NB4 (cell line): ENCODE data around the gene MYCL.

Experiments
- DNase-seq: peaks from one replicate; pipeline ENCODE4 v3.0.0; 2010; ENCODE audit warnings: low read depth
- H3K4me3 ChIP-seq: one replicate; pipeline ENCODE4 v1.5.1; 2011; ENCODE audit warnings: mild to moderate bottlenecking, low read depth, low read length, moderate library complexity
- CTCF ChIP-seq: IDR thresholded peaks from one replicate; pipeline ENCODE4 v1.5.1; 2012; ENCODE audit warnings: low read depth, low read length
- MAX ChIP-seq: IDR thresholded peaks from 2 replicates; pipeline ENCODE4 v1.6.1; 2011; ENCODE audit warnings: low read depth, low read length
- MYC ChIP-seq: IDR thresholded peaks from 2 replicates; pipeline ENCODE4 v1.6.1; 2011; ENCODE audit warnings: low read depth, low read length
- POLR2A ChIP-seq: IDR thresholded peaks from 2 replicates; pipeline ENCODE4 v1.6.1; 2011; ENCODE audit warnings: mild to moderate bottlenecking; ENCODE audit not compliant: insufficient read length; ENCODE audit errors: extremely low read depth

The MYCL gene

GRCh38 chr1:39901714-39902459, at the start of gene MYCL:
Gene MYCL, minus strand, starts transcription at chr1:39901917. Its CDS starts 483 bp downstream, at chr1:39901434.
- peak within 1 kb of the TSS; percentile 50 for H3K4me3 ChIP-seq
- peak; percentile 76 for DNase-seq
- TF ChIP-seq POLR2A (no peak), MYC (no peak), MAX (no peak), CTCF (peak; percentile 40)

GRCh38 chr1:39949891-39950290, 48.2 kb upstream of the MYCL start:
- TF ChIP-seq MYC: no peak
- TF ChIP-seq CTCF: no peak
- TF ChIP-seq POLR2A: no peak
- TF ChIP-seq MAX: no peak
- no peak overlapping the region for H3K4me3 ChIP-seq
- DNase-seq: no peak

GRCh38 chr1:39947260-39947659, 45.5 kb upstream of the MYCL start:
- H3K4me3 ChIP-seq: no peak overlapping the region
- TF ChIP-seq CTCF (no peak), POLR2A (no peak), MYC (no peak), MAX (no peak)
- DNase-seq: no peak

GRCh38 chr1:39946216-39946615, 44.5 kb upstream of the MYCL start:
- no peak overlapping the region for H3K4me3 ChIP-seq
- no peak for TF ChIP-seq CTCF
- no peak for TF ChIP-seq POLR2A
- no peak for TF ChIP-seq MYC
- TF ChIP-seq MAX: no peak
- DNase-seq: no peak

GRCh38 chr1:39944410-39945112, 42.8 kb upstream of the MYCL start:
- DNase-seq: no peak
- TF ChIP-seq MYC: no peak
- no peak for TF ChIP-seq MAX
- TF ChIP-seq CTCF: no peak
- TF ChIP-seq POLR2A: no peak

More at GRCh38 chr1:39944410-39945112, 42.8 kb upstream of the MYCL start:
- no peak overlapping the region for H3K4me3 ChIP-seq
